OCI-LY7 (cell line): ENCODE data around the gene ACACA. TPM values are rescaled to one million over a fixed set of nuclear protein-coding genes. Genes with fewer than 3 reads are reported as not detected.

ENCODE experiments used
- BruUV-seq: library from RNA; stranded (reverse); fragments of 400-500 nt; replicated peaks from 2 replicates; lab custom pipeline; 2021; lab: Mats Ljungman, UMichigan
- CTCF ChIA-PET: fragments of 300-600 bp; sonication (Branson Sonifier 250); formaldehyde crosslinking; loops from one replicate; lab custom pipeline; 2022; ENCODE audit warnings: antibody characterized with exemption; ENCODE audit not compliant: unreplicated experiment; lab: Charles Lee
- POLR2A ChIA-PET: fragments of 300-600 bp; sonication (Branson Sonifier 250); formaldehyde crosslinking; loops from one replicate; lab custom pipeline; 2022; ENCODE audit warnings: antibody characterized with exemption; lab: Charles Lee
- DNase-seq: peaks from one replicate; pipeline ENCODE4 v3.0.0-alpha.2; 2015; ENCODE audit warnings: low spot score
- H2AFZ ChIP-seq: fragments of 200-600 bp; sonication (generic), shearing (Covaris generic); 2 replicates; pipeline ENCODE4 v1.6.1; 2014; ENCODE audit warnings: mild to moderate bottlenecking, antibody characterized with exemption, low read length, moderate library complexity
- H3K27ac ChIP-seq: fragments of 200-600 bp; sonication (generic); 2 replicates; pipeline ENCODE4 v1.5.1; 2014; ENCODE audit warnings: mixed run types, low read depth, mild to moderate bottlenecking, moderate library complexity, low read length, inconsistent platforms; ENCODE audit not compliant: poor library complexity, severe bottlenecking
- H3K36me3 ChIP-seq: fragments of 200-600 bp; sonication (generic); 2 replicates; pipeline ENCODE4 v1.6.1; 2014; ENCODE audit warnings: mild to moderate bottlenecking, antibody characterized with exemption, low read length, moderate library complexity, mixed read lengths; ENCODE audit not compliant: insufficient read depth
- H3K4me1 ChIP-seq: fragments of 200-600 bp; sonication (generic); 2 replicates; pipeline ENCODE4 v1.5.1; 2014; ENCODE audit warnings: mild to moderate bottlenecking, low read length; ENCODE audit not compliant: insufficient read depth, poor library complexity, severe bottlenecking
- H3K4me2 ChIP-seq: fragments of 200-600 bp; sonication (generic); 2 replicates; pipeline ENCODE4 v1.6.1; 2014; ENCODE audit warnings: mild to moderate bottlenecking, low read length
- H3K4me3 ChIP-seq: fragments of 200-600 bp; sonication (generic); 2 replicates; pipeline ENCODE4 v1.5.1; 2014; ENCODE audit warnings: mild to moderate bottlenecking, low read depth, low read length; ENCODE audit not compliant: poor library complexity, severe bottlenecking
- H3K79me2 ChIP-seq: fragments of 200-600 bp; sonication (generic); 2 replicates; pipeline ENCODE4 v1.6.1; 2016; ENCODE audit warnings: low read depth, mild to moderate bottlenecking, low read length, moderate library complexity, mixed read lengths; ENCODE audit not compliant: insufficient read depth
- H3K9me2 ChIP-seq: fragments of 200-600 bp; sonication (generic); 2 replicates; pipeline ENCODE4 v1.6.1; 2016; ENCODE audit warnings: mild to moderate bottlenecking, low read length, mixed read lengths; ENCODE audit not compliant: insufficient read depth
- H3K9me3 ChIP-seq: fragments of 200-600 bp; sonication (generic); 2 replicates; pipeline ENCODE4 v1.6.1; 2014; ENCODE audit warnings: mild to moderate bottlenecking, mixed run types, low read length, mixed read lengths
- H4K20me1 ChIP-seq: fragments of 200-600 bp; sonication (generic); 2 replicates; pipeline ENCODE4 v1.6.1; 2014; ENCODE audit warnings: mild to moderate bottlenecking, antibody characterized with exemption, low read length, moderate library complexity, mixed read lengths; ENCODE audit not compliant: insufficient read depth
- EZH2phosphoT487 ChIP-seq: fragments of 200-600 bp; sonication (generic); IDR thresholded peaks from 2 replicates; pipeline ENCODE4 v1.6.1; 2018; ENCODE audit warnings: low read depth, borderline replicate concordance, mild to moderate bottlenecking, mixed run types, antibody characterized with exemption, low read length, moderate library complexity, mixed read lengths
- intact Hi-C: fragments of 100-400 bp; cut with micrococcal nuclease; formaldehyde crosslinking; loops from one replicate; pipeline ENCODE4 v1.10.0; 2022; ENCODE audit not compliant: unreplicated experiment
- total RNA-seq, 2 experiments: library from RNA; depleted of rRNA in 1 of 2; stranded (reverse); fragments of >200 nt in 1 of 2; shearing (Covaris generic) in 1 of 2; gene quantifications; 2 replicates each; pipeline ENCODE4 v1.2.3, GENCODE V29; 2014 to 2022
- TF ChIP-seq, protein P1 (sequence below): fragments of 200-600 bp; sonication (generic); conservative IDR thresholded peaks from 2 replicates; pipeline ENCODE4 v1.5.1; 2014; ENCODE audit warnings: mild to moderate bottlenecking, antibody characterized with exemption, low read length, moderate library complexity, mixed read lengths

ACACA gene
- total RNA-seq, 2 experiments from 2014 or later, result 32.1 to 98.3 TPM

DNA sequence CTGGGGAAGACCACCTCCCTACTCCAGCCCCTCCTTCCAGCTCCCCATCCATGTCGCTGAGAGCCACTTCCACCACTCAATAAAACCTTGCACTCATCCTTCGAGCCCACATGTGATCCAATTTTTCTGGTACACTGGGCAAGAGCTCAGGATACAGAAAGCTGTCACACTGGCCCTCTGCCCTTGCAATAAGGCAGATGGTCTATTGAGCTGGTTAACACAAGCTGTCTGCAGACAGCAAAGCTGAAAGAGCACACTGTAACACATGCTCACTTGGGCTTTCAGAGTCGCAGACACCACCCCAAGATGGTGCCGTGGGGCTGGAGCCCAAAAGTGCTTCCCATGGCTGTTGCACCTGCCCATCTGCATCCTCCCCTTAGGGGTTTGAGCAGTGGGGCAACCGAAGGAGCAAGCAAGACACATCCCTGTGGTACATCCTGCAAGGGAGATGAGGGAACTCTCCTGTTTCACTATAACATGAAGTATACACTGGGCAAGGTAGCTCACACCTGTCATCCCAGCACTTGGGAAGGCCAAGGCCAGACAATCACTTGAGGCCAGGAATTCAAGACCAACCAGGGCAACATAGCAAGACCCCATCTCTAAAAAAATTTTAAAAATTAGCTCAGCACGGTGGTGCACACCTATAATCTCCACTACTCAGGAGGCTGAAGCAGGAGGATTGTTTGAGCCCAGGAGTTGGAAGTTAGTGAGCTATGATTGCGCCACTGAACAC lies 83.6 kb downstream of the ACACA start:
- DNase-seq, result no peak
- no peak overlapping the region for H3K4me3 ChIP-seq
- H3K4me1 ChIP-seq, result no peaks in the 10 kb centered on the region
- H4K20me1 ChIP-seq, result no peaks in the 10 kb centered on the region
- TF ChIP-seq, protein P1, sequence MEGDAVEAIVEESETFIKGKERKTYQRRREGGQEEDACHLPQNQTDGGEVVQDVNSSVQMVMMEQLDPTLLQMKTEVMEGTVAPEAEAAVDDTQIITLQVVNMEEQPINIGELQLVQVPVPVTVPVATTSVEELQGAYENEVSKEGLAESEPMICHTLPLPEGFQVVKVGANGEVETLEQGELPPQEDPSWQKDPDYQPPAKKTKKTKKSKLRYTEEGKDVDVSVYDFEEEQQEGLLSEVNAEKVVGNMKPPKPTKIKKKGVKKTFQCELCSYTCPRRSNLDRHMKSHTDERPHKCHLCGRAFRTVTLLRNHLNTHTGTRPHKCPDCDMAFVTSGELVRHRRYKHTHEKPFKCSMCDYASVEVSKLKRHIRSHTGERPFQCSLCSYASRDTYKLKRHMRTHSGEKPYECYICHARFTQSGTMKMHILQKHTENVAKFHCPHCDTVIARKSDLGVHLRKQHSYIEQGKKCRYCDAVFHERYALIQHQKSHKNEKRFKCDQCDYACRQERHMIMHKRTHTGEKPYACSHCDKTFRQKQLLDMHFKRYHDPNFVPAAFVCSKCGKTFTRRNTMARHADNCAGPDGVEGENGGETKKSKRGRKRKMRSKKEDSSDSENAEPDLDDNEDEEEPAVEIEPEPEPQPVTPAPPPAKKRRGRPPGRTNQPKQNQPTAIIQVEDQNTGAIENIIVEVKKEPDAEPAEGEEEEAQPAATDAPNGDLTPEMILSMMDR, result no peak
- no peaks in the 10 kb centered on the region for H3K9me3 ChIP-seq
- CTCF ChIA-PET, result no interaction called here
- no peak overlapping the region for H3K4me2 ChIP-seq
- no peak overlapping the region for H2AFZ ChIP-seq
- no peak overlapping the region for H3K27ac ChIP-seq
- H3K79me2 ChIP-seq, result no peaks in the 10 kb centered on the region; the same call in 1 of the 2 replicates
- no peaks in the 10 kb centered on the region for H3K9me2 ChIP-seq
- peaks cover 68% of the 10 kb centered on the region for H3K36me3 ChIP-seq
- no TSS peak for BruUV-seq
- POLR2A ChIA-PET, result no interaction called here
- intact Hi-C loops, result no loop called here

DNA sequence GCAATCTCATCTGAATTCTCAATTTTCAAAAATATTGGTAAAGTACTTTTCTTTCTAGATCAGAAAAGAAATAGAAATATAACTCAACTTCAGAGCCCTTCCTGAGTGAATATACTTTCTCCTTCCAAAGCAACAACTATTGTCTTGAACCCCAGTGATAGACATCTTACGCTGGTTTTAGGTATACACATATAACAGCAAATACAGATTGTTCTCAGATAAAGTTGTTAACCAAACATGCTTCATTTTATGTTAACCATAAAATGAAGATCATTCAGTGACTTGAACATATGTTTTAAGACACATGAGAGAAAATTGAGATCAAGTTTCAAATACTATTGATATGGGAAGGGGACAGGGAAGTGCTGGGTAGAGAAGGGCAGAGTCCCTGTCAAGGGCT lies 84.5 kb downstream of the ACACA start:
- POLR2A ChIA-PET, result no interaction called here
- H3K27ac ChIP-seq, result no peak overlapping the region
- no peaks in the 10 kb centered on the region for H3K9me3 ChIP-seq
- H2AFZ ChIP-seq, result no peak overlapping the region
- CTCF ChIA-PET, result no interaction called here
- H3K79me2 ChIP-seq, result no peaks in the 10 kb centered on the region; the same call in 1 of the 2 replicates
- TF ChIP-seq, protein P1, result no peak
- TF ChIP-seq EZH2phosphoT487, result no peak
- H3K4me1 ChIP-seq, result no peaks in the 10 kb centered on the region
- no peaks in the 10 kb centered on the region for H4K20me1 ChIP-seq
- intact Hi-C loops, result no loop called here
- H3K4me3 ChIP-seq, result no peak overlapping the region
- H3K4me2 ChIP-seq, result no peak overlapping the region
- no peak for DNase-seq
- H3K36me3 ChIP-seq, result peaks cover 66% of the 10 kb centered on the region
- H3K9me2 ChIP-seq, result no peaks in the 10 kb centered on the region
- TSS peak; percentile 10 for BruUV-seq

DNA sequence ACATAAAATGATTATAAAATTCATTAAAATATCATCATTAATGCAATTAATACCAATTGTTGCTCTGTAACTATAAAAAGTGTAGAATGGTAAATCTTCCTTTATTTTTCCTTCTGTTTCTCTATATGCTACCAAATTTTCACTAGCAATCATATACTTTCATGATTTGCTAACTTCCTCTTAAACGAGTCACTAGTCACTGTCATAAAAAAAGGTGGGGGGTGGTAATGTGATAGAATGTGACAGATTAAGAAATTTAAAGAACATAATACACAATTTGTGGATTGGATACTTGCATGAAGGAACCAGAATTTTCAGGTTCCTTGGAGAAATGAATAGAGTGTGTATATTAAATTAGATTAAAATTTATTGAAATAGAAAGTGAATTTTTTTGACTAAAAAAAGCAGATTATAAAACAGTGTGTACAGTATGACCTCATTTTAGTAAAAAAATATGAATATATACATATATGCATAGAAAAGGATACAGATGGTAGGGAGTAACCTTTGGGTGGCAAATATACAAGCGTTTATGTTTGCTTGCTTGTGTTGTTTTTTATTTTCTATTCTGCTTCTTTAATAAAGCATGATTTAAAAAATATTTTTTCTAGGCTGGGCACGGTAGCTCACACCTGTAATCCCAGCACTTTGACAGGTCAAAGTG lies 87.6 kb downstream of the ACACA start:
- peaks cover 64% of the 10 kb centered on the region for H3K36me3 ChIP-seq
- TSS peak; percentile 9 for BruUV-seq
- POLR2A ChIA-PET, result interaction anchor here (1.5 kb wide), 1 partner anchor 9 kb away, joined by 4 read pairs; no protein-coding TSS in a partner anchor
- no peaks in the 10 kb centered on the region for H3K9me2 ChIP-seq
- H3K4me2 ChIP-seq, result no peak overlapping the region
- no peak overlapping the region for H3K27ac ChIP-seq
- no peak for DNase-seq
- no peaks in the 10 kb centered on the region for H4K20me1 ChIP-seq
- no peaks in the 10 kb centered on the region; the same call in 1 of the 2 replicates for H3K79me2 ChIP-seq
- no peaks in the 10 kb centered on the region for H3K4me1 ChIP-seq
- CTCF ChIA-PET, result no interaction called here
- H2AFZ ChIP-seq, result no peak overlapping the region
- intact Hi-C loops, result no loop called here
- no peak for TF ChIP-seq EZH2phosphoT487
- TF ChIP-seq, protein P1, result no peak
- H3K9me3 ChIP-seq, result no peaks in the 10 kb centered on the region
- H3K4me3 ChIP-seq, result no peak overlapping the region
